ENCODE measurements around the gene DENND4A. TPM values are rescaled to one million over a fixed set of nuclear protein-coding genes. Genes with fewer than 3 reads are reported as not detected.
A peak's percentile ranks its signal among the peaks of the same experiment; 100 is the strongest.

The DENND4A gene
- total and polyA plus RNA-seq, 2 experiments from 2014 or later, result 5.6 to 10.9 TPM

DNA sequence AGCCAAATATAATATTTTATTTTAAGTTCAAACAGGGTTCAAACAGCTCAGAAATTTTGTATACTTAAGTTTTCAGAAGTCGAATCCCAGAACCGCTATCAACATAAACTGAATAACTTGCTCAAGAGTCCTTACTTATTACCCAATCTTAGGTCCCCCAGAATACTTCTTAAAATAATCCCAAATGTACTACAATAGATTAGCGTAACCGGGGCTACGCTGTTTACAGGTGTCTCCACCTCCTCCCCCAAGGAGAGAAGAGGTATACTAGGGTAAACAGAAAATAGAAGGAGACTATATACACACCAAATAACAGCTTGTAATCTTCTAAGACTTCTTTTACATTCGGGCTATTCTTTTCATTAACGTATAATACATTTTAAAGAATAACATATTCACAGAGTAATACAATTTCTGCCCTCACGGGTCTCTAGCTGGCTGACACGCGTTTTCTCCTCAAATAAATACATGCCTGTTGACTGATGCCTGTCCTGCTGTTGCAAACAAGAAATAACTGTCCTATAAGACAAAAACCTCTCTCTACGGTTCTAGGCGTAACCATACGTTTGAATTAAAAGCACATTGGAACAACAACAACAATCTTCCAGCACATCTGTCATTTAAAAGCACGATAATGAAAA is 1.3 kb downstream of the DENND4A start:
- DNase-seq, result peak; percentile 57
- no peaks in the 10 kb centered on the region for H3K9me2 ChIP-seq (ENCODE audit: insufficient read depth)
- no peaks in the 10 kb centered on the region for H3K27me3 ChIP-seq (replicated peaks; ENCODE audit: insufficient read depth)
- H3K4me3 ChIP-seq, result peak overlapping the region; percentile 87
- H3K27ac ChIP-seq, result peak overlapping the region; percentile 83
- H3K4me2 ChIP-seq (ENCODE audit: unreplicated experiment), result peak overlapping the region; percentile 92
- no peaks in the 10 kb centered on the region for H4K20me1 ChIP-seq (ENCODE audit: insufficient read depth)
- WGBS, 2 experiments (ENCODE audit: low coverage in 1 of 2, low lambda C conversion rate in 2 of 2, missing lambda C conversion rate in 2 of 2), result 6 to 8% methylated on average over 14 of the region's 14 CpGs
- no peak for TF ChIP-seq EZH2 (IDR thresholded peaks at IDR 0.05; ENCODE audit: insufficient read depth, poor library complexity, severe bottlenecking)
- H3K9me3 ChIP-seq (ENCODE audit: low read depth), result no peaks in the 10 kb centered on the region
- H2AFZ ChIP-seq, result peak overlapping the region; percentile 72
- peaks cover 7% of the 10 kb centered on the region for H3F3A ChIP-seq (ENCODE audit: insufficient read depth)
- in situ Hi-C loops (cut with MboI), result no loop called here
- H3K36me3 ChIP-seq (ENCODE audit: low read depth), result no peaks in the 10 kb centered on the region
- peak overlapping the region; percentile 89 for H3K9ac ChIP-seq
- peaks cover 25% of the 10 kb centered on the region for H3K4me1 ChIP-seq (ENCODE audit: insufficient read depth)
- peaks cover 51% of the 10 kb centered on the region for H3K79me2 ChIP-seq (ENCODE audit: insufficient read depth)

DNA sequence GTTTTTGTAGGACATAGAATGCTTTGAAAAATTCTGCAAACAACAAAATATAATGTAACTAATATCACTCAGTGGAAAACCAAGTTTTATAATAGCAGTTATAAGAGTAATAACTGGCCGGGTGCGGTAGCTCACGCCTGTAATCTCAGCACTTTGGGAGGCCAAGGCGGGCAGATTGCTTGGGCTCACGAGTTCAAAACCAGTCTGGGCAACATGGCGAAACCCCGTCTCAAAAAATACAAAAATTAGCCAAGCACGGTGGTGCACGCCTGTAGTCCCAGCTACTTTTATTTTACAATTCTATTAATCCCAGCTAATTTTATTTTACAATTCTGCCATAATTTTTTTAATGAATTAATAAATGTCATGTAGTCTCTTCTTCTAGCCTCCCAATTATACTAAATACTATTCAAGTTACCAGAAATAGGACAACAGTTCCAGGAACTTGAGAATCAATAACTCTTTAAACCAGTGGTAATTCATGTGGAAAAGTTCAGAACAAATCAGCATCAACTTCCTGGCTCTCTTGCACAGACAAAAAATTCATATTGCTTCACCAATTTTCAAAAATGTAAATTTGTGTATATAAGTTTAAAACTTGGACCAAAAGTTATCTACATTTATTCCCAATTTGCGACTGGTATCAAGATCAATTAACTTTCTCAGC is 2.2 kb downstream of the DENND4A start:
- Histone ChIP-seq H4K20me1 (ENCODE audit: insufficient read depth) (no peaks in the 10 kb centered on the region), H3K27me3 (replicated peaks; ENCODE audit: insufficient read depth) (no peaks in the 10 kb centered on the region), H3K4me3 (peak overlapping the region; percentile 87; the same call in 1 of the 2 replicates), H3K4me2 (ENCODE audit: unreplicated experiment) (peak overlapping the region; percentile 92), H3K9me2 (ENCODE audit: insufficient read depth) (no peaks in the 10 kb centered on the region), H3K9ac (peak overlapping the region; percentile 89), H3K27ac (no peak overlapping the region), H3K9me3 (ENCODE audit: low read depth) (no peaks in the 10 kb centered on the region), H3F3A (ENCODE audit: insufficient read depth) (peaks cover 7% of the 10 kb centered on the region), H3K36me3 (ENCODE audit: low read depth) (no peaks in the 10 kb centered on the region), H2AFZ (no peak overlapping the region), H3K79me2 (ENCODE audit: insufficient read depth) (peaks cover 61% of the 10 kb centered on the region), H3K4me1 (ENCODE audit: insufficient read depth) (peaks cover 25% of the 10 kb centered on the region)
- in situ Hi-C loops (cut with MboI), result no loop called here
- TF ChIP-seq EZH2phosphoT487 (IDR thresholded peaks at IDR 0.05; ENCODE audit: insufficient read depth, low read depth) (no peak), EZH2 (IDR thresholded peaks at IDR 0.05; ENCODE audit: insufficient read depth, poor library complexity, severe bottlenecking) (no peak)
- no peak for DNase-seq
- 94 to 96% methylated on average over 10 of the region's 10 CpGs for WGBS, 2 experiments (ENCODE audit: low coverage in 1 of 2, low lambda C conversion rate in 2 of 2, missing lambda C conversion rate in 2 of 2)

DNA sequence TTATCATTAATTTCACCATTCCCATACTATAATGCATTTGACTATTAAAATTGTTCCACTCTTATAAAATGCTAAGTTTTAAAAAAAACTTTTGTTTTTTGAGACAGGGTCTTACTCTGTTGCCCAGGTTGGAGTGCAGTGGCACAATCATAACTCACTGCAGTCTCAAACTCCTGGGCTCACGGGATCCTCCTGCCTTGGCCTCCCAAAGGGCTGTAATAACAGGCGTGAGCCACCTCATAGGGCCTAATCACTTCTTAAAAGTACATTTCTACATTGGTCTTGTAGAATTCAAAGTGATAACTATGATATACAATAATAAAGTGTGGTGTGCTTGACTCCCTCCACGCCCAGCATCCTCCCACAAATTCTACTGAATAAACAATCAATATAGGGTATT is 3.0 kb downstream of the DENND4A start:
- no peaks in the 10 kb centered on the region for H4K20me1 ChIP-seq (ENCODE audit: insufficient read depth)
- 96 to 97% methylated on average over 3 of the region's 3 CpGs for WGBS, 2 experiments (ENCODE audit: low coverage in 1 of 2, low lambda C conversion rate in 2 of 2, missing lambda C conversion rate in 2 of 2)
- no peak for DNase-seq

DNA sequence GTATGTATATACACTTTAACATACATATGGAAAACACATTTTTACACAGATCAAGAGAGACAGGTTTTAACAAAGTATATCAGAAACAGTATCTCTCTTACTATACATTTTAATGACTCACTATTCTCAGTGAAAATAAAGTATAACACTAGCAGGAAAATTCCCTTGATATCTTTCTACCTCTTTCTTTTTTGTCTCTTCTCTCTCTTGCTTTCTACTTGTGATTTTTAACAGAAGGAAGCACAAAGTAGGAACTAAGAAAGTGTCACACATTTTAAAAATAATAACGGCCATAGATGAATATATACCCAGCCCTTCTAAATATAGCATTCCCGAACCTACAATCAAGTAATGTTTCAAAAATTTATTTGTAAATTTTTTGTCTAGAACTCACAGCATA is 4.8 kb downstream of the DENND4A start:
- H3K9me3 ChIP-seq (ENCODE audit: low read depth), result no peaks in the 10 kb centered on the region
- H4K20me1 ChIP-seq (ENCODE audit: insufficient read depth), result no peaks in the 10 kb centered on the region
- in situ Hi-C loops (cut with MboI), result no loop called here
- H2AFZ ChIP-seq, result peak overlapping the region; percentile 60
- H3K4me3 ChIP-seq, result peak overlapping the region; percentile 54
- H3K4me1 ChIP-seq (ENCODE audit: insufficient read depth), result peaks cover 25% of the 10 kb centered on the region
- peak overlapping the region; percentile 66 for H3K4me2 ChIP-seq (ENCODE audit: unreplicated experiment)
- H3K9ac ChIP-seq, result peak overlapping the region; percentile 68
- DNase-seq, result no peak
- peaks cover 86% of the 10 kb centered on the region for H3K79me2 ChIP-seq (ENCODE audit: insufficient read depth)
- WGBS, 2 experiments (ENCODE audit: low coverage in 1 of 2, low lambda C conversion rate in 2 of 2, missing lambda C conversion rate in 2 of 2), result 3 to 4% methylated on average over 2 of the region's 2 CpGs
- peaks cover 7% of the 10 kb centered on the region for H3F3A ChIP-seq (ENCODE audit: insufficient read depth)
- no peak for TF ChIP-seq EZH2phosphoT487 (IDR thresholded peaks at IDR 0.05; ENCODE audit: insufficient read depth, low read depth)
- no peak for TF ChIP-seq EZH2 (IDR thresholded peaks at IDR 0.05; ENCODE audit: insufficient read depth, poor library complexity, severe bottlenecking)
- no peaks in the 10 kb centered on the region for H3K9me2 ChIP-seq (ENCODE audit: insufficient read depth)
- H3K27me3 ChIP-seq (replicated peaks; ENCODE audit: insufficient read depth), result no peaks in the 10 kb centered on the region
- H3K36me3 ChIP-seq (ENCODE audit: low read depth), result 0 out of 2 replicates have a peak, but pooled peaks cover 5% of the 10 kb centered on the region
- H3K27ac ChIP-seq, result peak overlapping the region; percentile 80

More for the DNA sequence above, 3.0 kb downstream of the DENND4A start:
- peaks cover 7% of the 10 kb centered on the region for H3F3A ChIP-seq (ENCODE audit: insufficient read depth)
- in situ Hi-C loops (cut with MboI), result no loop called here
- H3K9me2 ChIP-seq (ENCODE audit: insufficient read depth), result no peaks in the 10 kb centered on the region
- H3K9ac ChIP-seq, result no peak overlapping the region
- 0 out of 2 replicates have a peak, but pooled peaks cover 1% of the 10 kb centered on the region for H3K36me3 ChIP-seq (ENCODE audit: low read depth)
- peaks cover 68% of the 10 kb centered on the region for H3K79me2 ChIP-seq (ENCODE audit: insufficient read depth)
- H3K4me3 ChIP-seq, result no peak overlapping the region
- no peaks in the 10 kb centered on the region for H3K9me3 ChIP-seq (ENCODE audit: low read depth)
- H2AFZ ChIP-seq, result no peak overlapping the region
- H3K27ac ChIP-seq, result no peak overlapping the region
- peaks cover 25% of the 10 kb centered on the region for H3K4me1 ChIP-seq (ENCODE audit: insufficient read depth)
- TF ChIP-seq EZH2 (IDR thresholded peaks at IDR 0.05; ENCODE audit: insufficient read depth, poor library complexity, severe bottlenecking), result no peak
- no peak for TF ChIP-seq EZH2phosphoT487 (IDR thresholded peaks at IDR 0.05; ENCODE audit: insufficient read depth, low read depth)
- H3K4me2 ChIP-seq (ENCODE audit: unreplicated experiment), result no peak overlapping the region
- no peaks in the 10 kb centered on the region for H3K27me3 ChIP-seq (replicated peaks; ENCODE audit: insufficient read depth)

Measured in GM23248 (cell line).